ENCODE measurements around the gene SLC2A14.
"Not testable (repeated sequence)": the region's sequence is repeated elsewhere in the genome, so short reads cannot be mapped to it uniquely, and the experiment has no call there.

SLC2A14 gene

GRCh38 chr12:7853557-7853956, 19.2 kb downstream of the SLC2A14 start:
- no peaks in the 10 kb centered on the region for H3K36me3 ChIP-seq
- no peaks in the 10 kb centered on the region for H3K9me3 ChIP-seq (ENCODE audit: severe bottlenecking)
- no peaks in the 10 kb centered on the region for H3K27me3 ChIP-seq (ENCODE audit: insufficient read depth, low read depth, severe bottlenecking)
- DNase-seq, result no peak
- no peak overlapping the region for H3K4me3 ChIP-seq (ENCODE audit: low read depth, low read length)
- H3K27ac ChIP-seq, result no peak overlapping the region
- TF ChIP-seq CTCF (IDR thresholded peaks at IDR 0.05; ENCODE audit: low read depth, low read length), result no peak

GRCh38 chr12:7851622-7852081, 21.1 kb downstream of the SLC2A14 start:
- H3K9me3 ChIP-seq (ENCODE audit: severe bottlenecking); DNase-seq; H3K36me3 ChIP-seq; H3K27ac ChIP-seq; H3K4me3 ChIP-seq (ENCODE audit: low read depth, low read length); H3K27me3 ChIP-seq (ENCODE audit: insufficient read depth, low read depth, severe bottlenecking): not testable (repeated sequence)

- H3K27ac ChIP-seq; DNase-seq; H3K36me3 ChIP-seq; H3K9me3 ChIP-seq (ENCODE audit: severe bottlenecking); H3K27me3 ChIP-seq (ENCODE audit: insufficient read depth, low read depth, severe bottlenecking); H3K4me3 ChIP-seq (ENCODE audit: low read depth, low read length): not testable (repeated sequence)
These were observed 22.6 kb downstream of the SLC2A14 start for GRCh38 chr12:7850099-7850498.

- H3K36me3 ChIP-seq; H3K27me3 ChIP-seq (ENCODE audit: insufficient read depth, low read depth, severe bottlenecking); H3K4me3 ChIP-seq (ENCODE audit: low read depth, low read length); DNase-seq; H3K27ac ChIP-seq; H3K9me3 ChIP-seq (ENCODE audit: severe bottlenecking): not testable (repeated sequence)
These were observed 24.7 kb downstream of the SLC2A14 start for GRCh38 chr12:7848098-7848422.

GRCh38 chr12:7847226-7848097, 25.3 kb downstream of the SLC2A14 start:
- not testable (repeated sequence) for H3K27me3 ChIP-seq (ENCODE audit: insufficient read depth, low read depth, severe bottlenecking); H3K9me3 ChIP-seq (ENCODE audit: severe bottlenecking); H3K4me3 ChIP-seq (ENCODE audit: low read depth, low read length); DNase-seq; H3K27ac ChIP-seq; H3K36me3 ChIP-seq

GRCh38 chr12:7844116-7844515, 28.6 kb downstream of the SLC2A14 start:
- no peak for TF ChIP-seq CTCF (IDR thresholded peaks at IDR 0.05; ENCODE audit: low read depth, low read length)
- no peak for DNase-seq
- no peak overlapping the region for H3K4me3 ChIP-seq (ENCODE audit: low read depth, low read length)

GRCh38 chr12:7843583-7843982, 29.1 kb downstream of the SLC2A14 start:
- H3K36me3 ChIP-seq; DNase-seq; H3K9me3 ChIP-seq (ENCODE audit: severe bottlenecking); H3K4me3 ChIP-seq (ENCODE audit: low read depth, low read length); H3K27me3 ChIP-seq (ENCODE audit: insufficient read depth, low read depth, severe bottlenecking); H3K27ac ChIP-seq: not testable (repeated sequence)

More at GRCh38 chr12:7844116-7844515, 28.6 kb downstream of the SLC2A14 start:
- Histone ChIP-seq H3K9me3 (ENCODE audit: severe bottlenecking) (no peaks in the 10 kb centered on the region), H3K27me3 (ENCODE audit: insufficient read depth, low read depth, severe bottlenecking) (no peaks in the 10 kb centered on the region), H3K27ac (no peak overlapping the region), H3K36me3 (no peaks in the 10 kb centered on the region)

GRCh38 chr12:7843149-7843548, 29.6 kb downstream of the SLC2A14 start:
- not testable (repeated sequence) for DNase-seq; H3K9me3 ChIP-seq (ENCODE audit: severe bottlenecking); H3K4me3 ChIP-seq (ENCODE audit: low read depth, low read length); H3K27ac ChIP-seq; H3K27me3 ChIP-seq (ENCODE audit: insufficient read depth, low read depth, severe bottlenecking); H3K36me3 ChIP-seq

- not testable (repeated sequence) for H3K4me3 ChIP-seq (ENCODE audit: low read depth, low read length); H3K9me3 ChIP-seq (ENCODE audit: severe bottlenecking); DNase-seq; H3K27ac ChIP-seq; H3K27me3 ChIP-seq (ENCODE audit: insufficient read depth, low read depth, severe bottlenecking); H3K36me3 ChIP-seq
These were observed 30.3 kb downstream of the SLC2A14 start for GRCh38 chr12:7842444-7842843.

- H3K27me3 ChIP-seq (ENCODE audit: insufficient read depth, low read depth, severe bottlenecking); DNase-seq; H3K4me3 ChIP-seq (ENCODE audit: low read depth, low read length); H3K36me3 ChIP-seq; H3K9me3 ChIP-seq (ENCODE audit: severe bottlenecking); H3K27ac ChIP-seq: not testable (repeated sequence)
These were observed 32.9 kb downstream of the SLC2A14 start for GRCh38 chr12:7839848-7840247.

- DNase-seq; H3K27ac ChIP-seq; H3K36me3 ChIP-seq; H3K27me3 ChIP-seq (ENCODE audit: insufficient read depth, low read depth, severe bottlenecking); H3K9me3 ChIP-seq (ENCODE audit: severe bottlenecking); H3K4me3 ChIP-seq (ENCODE audit: low read depth, low read length): not testable (repeated sequence)
These were observed 33.5 kb downstream of the SLC2A14 start for GRCh38 chr12:7839226-7839625.
